ENCODE data around the gene FBXO41.

The FBXO41 gene

GRCh38 chr2:73232403-73233153 lies 51.7 kb downstream of the FBXO41 start:
- no peak for DNase-seq (ENCODE audit: low read depth, low spot score)
- H3K4me3 ChIP-seq (ENCODE audit: low read depth, low read length) = peak overlapping the region; percentile 77
- POLR2A ChIA-PET = interaction anchor here (1.3 to 1.5 kb wide), 2 partner anchors 14 to 18 kb away, joined by 4 to 5 read pairs; no protein-coding TSS in a partner anchor
- CTCF ChIA-PET = interaction anchor here (0.7 to 4.8 kb wide), 6 partner anchors 13 to 340 kb away, joined by 3 to 35 read pairs (median 4); partner anchors contain the start of gene SMYD5
- no peak for TF ChIP-seq CTCF (IDR thresholded peaks at IDR 0.05; ENCODE audit: insufficient read depth, low read length, missing control alignments)

- TF ChIP-seq CTCF (IDR thresholded peaks at IDR 0.05; ENCODE audit: insufficient read depth, low read length, missing control alignments) = no peak
- POLR2A ChIA-PET = no interaction called here
- DNase-seq (ENCODE audit: low read depth, low spot score) = no peak
- H3K4me3 ChIP-seq (ENCODE audit: low read depth, low read length) = no peak overlapping the region
- CTCF ChIA-PET = interaction anchor here (1.0 to 4.5 kb wide), 4 partner anchors 11 to 143 kb away, joined by 3 to 23 read pairs (median 10); partner anchors contain the start of gene SMYD5
Observed at GRCh38 chr2:73228631-73229030, 55.6 kb downstream of the FBXO41 start.

- DNase-seq (ENCODE audit: low read depth, low spot score) = no peak
- no peak for TF ChIP-seq CTCF (IDR thresholded peaks at IDR 0.05; ENCODE audit: insufficient read depth, low read length, missing control alignments)
- POLR2A ChIA-PET = no interaction called here
- CTCF ChIA-PET = interaction anchor here (3.4 to 4.5 kb wide), 3 partner anchors 9 to 14 kb away, joined by 12 to 23 read pairs (median 18); partner anchors contain the start of gene SMYD5
- no peak overlapping the region for H3K4me3 ChIP-seq (ENCODE audit: low read depth, low read length)
Observed at GRCh38 chr2:73227086-73227485, 57.2 kb downstream of the FBXO41 start.

- ChIA-PET CTCF (interaction anchor here (0.9 to 3.6 kb wide), 2 partner anchors 13 to 49 kb away, joined by 3 to 18 read pairs; no protein-coding TSS in a partner anchor), POLR2A (no interaction called here)
- TF ChIP-seq CTCF (IDR thresholded peaks at IDR 0.05; ENCODE audit: insufficient read depth, low read length, missing control alignments) = no peak
- H3K4me3 ChIP-seq (ENCODE audit: low read depth, low read length) = no peak overlapping the region
- no peak for DNase-seq (ENCODE audit: low read depth, low spot score)
Observed at GRCh38 chr2:73225513-73226360, 58.5 kb downstream of the FBXO41 start.

- no peak overlapping the region for H3K4me3 ChIP-seq (ENCODE audit: low read depth, low read length)
- CTCF ChIA-PET = interaction anchor here (3.6 kb wide), 1 partner anchor 11 kb away, joined by 18 read pairs; no protein-coding TSS in a partner anchor
- TF ChIP-seq CTCF (IDR thresholded peaks at IDR 0.05; ENCODE audit: insufficient read depth, low read length, missing control alignments) = no peak
- POLR2A ChIA-PET = interaction anchor here (1.7 kb wide), 1 partner anchor 10 kb away, joined by 6 read pairs; the partner anchor contains the start of gene CCT7
- DNase-seq (ENCODE audit: low read depth, low spot score) = no peak
Observed at GRCh38 chr2:73223821-73224220, 60.5 kb downstream of the FBXO41 start.
